HepG2 (cell line): ENCODE data around the gene CEP131. TPM values are rescaled to one million over a fixed set of nuclear protein-coding genes. Genes with fewer than 3 reads are reported as not detected.
A peak's percentile ranks its signal among the peaks of the same experiment; 100 is the strongest.

ENCODE experiments used
- AGO2 ChIP-seq: fragments of 200-400 bp; formaldehyde crosslinking; optimal IDR thresholded peaks from 2 replicates; pipeline ENCODE3; 2017; ENCODE audit warnings: mild to moderate bottlenecking, low read depth, low read length, moderate library complexity
- AHR ChIP-seq: IDR thresholded peaks from 2 replicates; pipeline ENCODE4 v1.6.1; 2018; ENCODE audit warnings: missing genetic modification reagents, missing compliant biosample characterization
- BCL6 ChIP-seq: IDR thresholded peaks from 2 replicates; pipeline ENCODE4 v1.6.1; 2016; ENCODE audit warnings: missing genetic modification reagents, missing compliant biosample characterization
- CERS6 ChIP-seq: sonication (generic); formaldehyde crosslinking; IDR thresholded peaks from 2 replicates; pipeline ENCODE4 v1.5.0; 2020; ENCODE audit warnings: missing genetic modification reagents
- GATAD2A ChIP-seq: IDR thresholded peaks from 2 replicates; pipeline ENCODE4 v1.6.1; 2016
- HIVEP1 ChIP-seq: sonication (generic); formaldehyde crosslinking; IDR thresholded peaks from 2 replicates; pipeline ENCODE4 v1.4.0; 2020; ENCODE audit warnings: mild to moderate bottlenecking, missing genetic modification reagents
- HOXA9 ChIP-seq: sonication (generic); formaldehyde crosslinking; IDR thresholded peaks from 2 replicates; pipeline ENCODE4 v1.8.1; 2022; ENCODE audit warnings: missing genetic modification reagents, mild to moderate bottlenecking, moderate library complexity, borderline replicate concordance
- NFYB ChIP-seq: sonication (generic); formaldehyde crosslinking; IDR thresholded peaks from 2 replicates; pipeline ENCODE4 v1.4.0; 2020; ENCODE audit warnings: missing genetic modification reagents
- NR0B2 ChIP-seq: sonication (generic); formaldehyde crosslinking; IDR thresholded peaks from 2 replicates; pipeline ENCODE4 v1.4.0; 2020; ENCODE audit warnings: mild to moderate bottlenecking, missing genetic modification reagents
- NR2F2 ChIP-seq: IDR thresholded peaks from 2 replicates; pipeline ENCODE4 v1.6.1; 2012; ENCODE audit warnings: low read depth, inconsistent platforms, borderline replicate concordance
- PRPF4 ChIP-seq: fragments of 200-400 bp; formaldehyde crosslinking; IDR thresholded peaks from 2 replicates; pipeline ENCODE4 v1.6.1; 2016; ENCODE audit warnings: low read length, low read depth; ENCODE audit not compliant: poor library complexity, severe bottlenecking
- REXO4 ChIP-seq: sonication (generic); formaldehyde crosslinking; IDR thresholded peaks from 2 replicates; pipeline ENCODE4 v1.8.0; 2022; ENCODE audit warnings: missing genetic modification reagents, mild to moderate bottlenecking, borderline replicate concordance
- SP140L ChIP-seq: sonication (generic); formaldehyde crosslinking; IDR thresholded peaks from 2 replicates; pipeline ENCODE4 v1.4.0; 2020; ENCODE audit warnings: missing genetic modification reagents, borderline replicate concordance
- ZBTB1 ChIP-seq: sonication (generic); formaldehyde crosslinking; IDR thresholded peaks from 2 replicates; pipeline ENCODE4 v1.4.0; 2020; ENCODE audit warnings: missing genetic modification reagents, borderline replicate concordance
- ZC3H13 ChIP-seq: sonication (generic); formaldehyde crosslinking; IDR thresholded peaks from 2 replicates; pipeline ENCODE4 v1.8.1; 2023; ENCODE audit warnings: mild to moderate bottlenecking, missing genetic modification reagents, moderate library complexity
- ZFP36L2 ChIP-seq: sonication (generic); formaldehyde crosslinking; IDR thresholded peaks from 2 replicates; pipeline ENCODE4 v1.4.0; 2020; ENCODE audit warnings: missing genetic modification reagents
- ZNF44 ChIP-seq: sonication (generic); formaldehyde crosslinking; IDR thresholded peaks from 2 replicates; pipeline ENCODE4 v1.5.1; 2020; ENCODE audit warnings: mild to moderate bottlenecking, missing genetic modification reagents
- ZNF709 ChIP-seq: sonication (generic); formaldehyde crosslinking; IDR thresholded peaks from 2 replicates; pipeline ENCODE4 v1.5.0; 2020; ENCODE audit warnings: mild to moderate bottlenecking, missing genetic modification reagents
- ZNF737 ChIP-seq: sonication (generic); formaldehyde crosslinking; IDR thresholded peaks from 2 replicates; pipeline ENCODE4 v1.5.0; 2020; ENCODE audit warnings: missing genetic modification reagents, mild to moderate bottlenecking, borderline replicate concordance
- ZNF788 ChIP-seq: sonication (generic); formaldehyde crosslinking; IDR thresholded peaks from 2 replicates; pipeline ENCODE4 v1.5.0; 2020; ENCODE audit warnings: mild to moderate bottlenecking, missing genetic modification reagents, borderline replicate concordance
- polyA plus RNA-seq, 8 experiments: library from polyadenylated mRNA; depleted of rRNA in 3 of 8; stranded (reverse) in 7 of 8; unstranded in 1 of 8; fragments of >200 nt; fragmentation: Illumina TruSeq in 4 of 8; extraction: Trizol in 4 of 8; gene quantifications; 2 replicates each; pipeline versions ENCODE4 v1.2.1 to v1.2.3, GENCODE V29; 2011 to 2016; ENCODE audit warnings: low read depth in 4 of 8, missing spikeins in 1 of 8, mixed read lengths in 1 of 8; ENCODE audit not compliant: insufficient read depth in 1 of 8
- total RNA-seq, 5 experiments: library from RNA; depleted of rRNA; stranded (reverse); fragments of >200 nt; fragmentation: Illumina TruSeq; extraction: Trizol; gene quantifications; 2 replicates each; pipeline ENCODE4 v1.2.3, GENCODE V29; 2016; ENCODE audit warnings: low read depth in 1 of 5
- TF ChIP-seq, protein P1 (sequence below): sonication (generic); formaldehyde crosslinking; IDR thresholded peaks from 2 replicates; pipeline ENCODE4 v1.4.0; 2020; ENCODE audit warnings: missing genetic modification reagents, borderline replicate concordance
- TF ChIP-seq, protein P2 (sequence below): sonication (generic); formaldehyde crosslinking; IDR thresholded peaks from 2 replicates; pipeline ENCODE4 v1.9.0; 2021; ENCODE audit warnings: missing genetic modification reagents, mild to moderate bottlenecking, borderline replicate concordance
- TF ChIP-seq, protein P3 (sequence below): sonication (generic); formaldehyde crosslinking; IDR thresholded peaks from 2 replicates; pipeline ENCODE4 v1.8.0; 2022; ENCODE audit warnings: mild to moderate bottlenecking, missing genetic modification reagents

CEP131 gene
- total and polyA plus RNA-seq, 2 of the 13 experiments (the other 11 are each of a cell fraction or from before 2014, with no cell fraction given) = 5.0 to 16.8 TPM

DNA sequence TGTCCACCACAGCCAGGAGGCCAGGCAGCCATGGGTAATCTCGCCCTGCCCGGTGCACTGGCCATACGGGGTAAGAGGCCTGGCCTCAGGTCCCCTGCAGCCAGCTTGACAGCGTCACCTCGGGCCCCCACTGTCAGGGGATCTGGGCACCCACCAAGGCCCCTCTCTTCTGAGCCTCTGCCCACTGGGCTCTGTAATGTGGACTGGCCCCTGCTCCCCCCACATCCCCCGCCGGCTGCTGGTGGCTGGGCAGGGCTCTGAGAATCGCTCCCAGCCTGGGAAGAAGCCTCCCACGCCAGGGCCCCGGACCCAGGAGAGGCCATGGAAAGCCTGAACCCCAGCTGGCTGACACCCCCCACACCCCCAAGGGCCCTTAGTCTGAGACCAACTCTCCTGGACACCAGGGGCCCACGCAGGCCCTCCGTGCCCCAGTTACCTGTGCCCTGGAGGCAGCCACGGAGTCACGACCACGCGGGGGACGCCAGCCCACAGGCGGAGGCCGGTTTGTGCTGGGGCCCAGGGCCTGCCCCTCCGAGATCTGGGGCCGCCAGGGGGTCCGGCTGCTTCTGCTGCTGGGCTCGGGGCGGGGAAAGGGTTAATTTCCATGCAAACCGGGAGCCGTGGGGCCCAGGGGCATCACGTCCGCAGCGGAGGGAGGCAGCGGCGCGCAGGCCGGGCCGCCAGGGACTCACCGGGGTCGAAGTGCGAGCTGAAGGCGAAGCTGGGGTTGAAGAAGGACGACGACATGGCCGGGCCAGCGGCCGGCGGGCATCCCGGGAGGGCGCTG, 57.3 kb downstream of the CEP131 start, which contains the start of gene PVALEF (continued):
- TF ChIP-seq NR0B2 (no peak), AHR (CRISPR knock-in tag) (no peak; the same call in 1 of the 2 replicates), CERS6 (CRISPR knock-in tag) (no peak), ZNF709 (peak; percentile 79), AGO2 (peak; percentile 51), GATAD2A (CRISPR knock-in tag) (peak; percentile 88), SP140L (CRISPR knock-in tag) (no peak), HOXA9 (peak; percentile 53; the same call in 1 of the 2 replicates), ZNF737 (no peak; the same call in 1 of the 2 replicates), ZC3H13 (CRISPR knock-in tag) (peak; percentile 82; the same call in 1 of the 2 replicates), ZFP36L2 (peak; percentile 66; the same call in 1 of the 2 replicates), ZBTB1 (CRISPR knock-in tag) (no peak), ZNF44 (CRISPR knock-in tag) (0 out of 2 replicates have a peak, but pooled peaks have one; percentile 38), PRPF4 (no peak), ZNF788 (CRISPR knock-in tag) (peak; percentile 37; the same call in 1 of the 2 replicates), BCL6 (CRISPR knock-in tag) (peak; percentile 58; the same call in 1 of the 2 replicates), NR2F2 (no peak), HIVEP1 (CRISPR knock-in tag) (peak; percentile 85), REXO4 (CRISPR knock-in tag) (no peak), NFYB (CRISPR knock-in tag) (peak; percentile 21; the same call in 1 of the 2 replicates)
- TF ChIP-seq, protein P1, sequence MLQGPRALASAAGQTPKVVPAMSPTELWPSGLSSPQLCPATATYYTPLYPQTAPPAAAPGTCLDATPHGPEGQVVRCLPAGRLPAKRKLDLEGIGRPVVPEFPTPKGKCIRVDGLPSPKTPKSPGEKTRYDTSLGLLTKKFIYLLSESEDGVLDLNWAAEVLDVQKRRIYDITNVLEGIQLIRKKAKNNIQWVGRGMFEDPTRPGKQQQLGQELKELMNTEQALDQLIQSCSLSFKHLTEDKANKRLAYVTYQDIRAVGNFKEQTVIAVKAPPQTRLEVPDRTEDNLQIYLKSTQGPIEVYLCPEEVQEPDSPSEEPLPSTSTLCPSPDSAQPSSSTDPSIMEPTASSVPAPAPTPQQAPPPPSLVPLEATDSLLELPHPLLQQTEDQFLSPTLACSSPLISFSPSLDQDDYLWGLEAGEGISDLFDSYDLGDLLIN (CRISPR knock-in tag) = 0 out of 2 replicates have a peak, but pooled peaks have one; percentile 31
- TF ChIP-seq, protein P2, sequence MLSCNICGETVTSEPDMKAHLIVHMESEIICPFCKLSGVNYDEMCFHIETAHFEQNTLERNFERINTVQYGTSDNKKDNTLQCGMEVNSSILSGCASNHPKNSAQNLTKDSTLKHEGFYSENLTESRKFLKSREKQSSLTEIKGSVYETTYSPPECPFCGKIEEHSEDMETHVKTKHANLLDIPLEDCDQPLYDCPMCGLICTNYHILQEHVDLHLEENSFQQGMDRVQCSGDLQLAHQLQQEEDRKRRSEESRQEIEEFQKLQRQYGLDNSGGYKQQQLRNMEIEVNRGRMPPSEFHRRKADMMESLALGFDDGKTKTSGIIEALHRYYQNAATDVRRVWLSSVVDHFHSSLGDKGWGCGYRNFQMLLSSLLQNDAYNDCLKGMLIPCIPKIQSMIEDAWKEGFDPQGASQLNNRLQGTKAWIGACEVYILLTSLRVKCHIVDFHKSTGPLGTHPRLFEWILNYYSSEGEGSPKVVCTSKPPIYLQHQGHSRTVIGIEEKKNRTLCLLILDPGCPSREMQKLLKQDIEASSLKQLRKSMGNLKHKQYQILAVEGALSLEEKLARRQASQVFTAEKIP (CRISPR knock-in tag) = 0 out of 2 replicates have a peak, but pooled peaks have one; percentile 40
- TF ChIP-seq, protein P3, sequence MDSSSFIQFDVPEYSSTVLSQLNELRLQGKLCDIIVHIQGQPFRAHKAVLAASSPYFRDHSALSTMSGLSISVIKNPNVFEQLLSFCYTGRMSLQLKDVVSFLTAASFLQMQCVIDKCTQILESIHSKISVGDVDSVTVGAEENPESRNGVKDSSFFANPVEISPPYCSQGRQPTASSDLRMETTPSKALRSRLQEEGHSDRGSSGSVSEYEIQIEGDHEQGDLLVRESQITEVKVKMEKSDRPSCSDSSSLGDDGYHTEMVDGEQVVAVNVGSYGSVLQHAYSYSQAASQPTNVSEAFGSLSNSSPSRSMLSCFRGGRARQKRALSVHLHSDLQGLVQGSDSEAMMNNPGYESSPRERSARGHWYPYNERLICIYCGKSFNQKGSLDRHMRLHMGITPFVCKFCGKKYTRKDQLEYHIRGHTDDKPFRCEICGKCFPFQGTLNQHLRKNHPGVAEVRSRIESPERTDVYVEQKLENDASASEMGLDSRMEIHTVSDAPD (CRISPR knock-in tag) = no peak
